GM12891 (cell line): ENCODE data around the gene SPATS1.

Experiments used
- DNase-seq: peaks from one replicate; pipeline ENCODE4 v3.0.0; 2011; ENCODE audit warnings: low spot score; ENCODE audit not compliant: insufficient read length
- FAIRE-seq: peaks from 2 replicates; lab custom pipeline; 2011; peaks lifted over from hg19 to GRCh38; lab: Jason Lieb, UNC
- PAX5 ChIP-seq: IDR thresholded peaks from 2 replicates; pipeline ENCODE4 v1.6.1; 2011; ENCODE audit warnings: low read length, moderate library complexity, mild to moderate bottlenecking; ENCODE audit not compliant: insufficient read depth, severe bottlenecking
- POLR2A ChIP-seq: IDR thresholded peaks from 2 replicates; pipeline ENCODE4 v1.6.1; 2011; ENCODE audit warnings: low read depth, low read length, control low read depth
- POLR2AphosphoS5 ChIP-seq: IDR thresholded peaks from 2 replicates; pipeline ENCODE4 v1.6.1; 2011; ENCODE audit warnings: low read depth, low read length, control low read depth
- POU2F2 ChIP-seq: IDR thresholded peaks from 2 replicates; pipeline ENCODE4 v1.6.1; 2011; ENCODE audit warnings: low read depth, mild to moderate bottlenecking, control low read depth, low read length, moderate library complexity
- SPI1 ChIP-seq: IDR thresholded peaks from 2 replicates; pipeline ENCODE4 v1.6.1; 2011; ENCODE audit warnings: low read depth, low read length, control low read depth
- TAF1 ChIP-seq: IDR thresholded peaks from 2 replicates; pipeline ENCODE4 v1.6.1; 2011; ENCODE audit warnings: low read depth, low read length, control low read depth

SPATS1 gene

DNA sequence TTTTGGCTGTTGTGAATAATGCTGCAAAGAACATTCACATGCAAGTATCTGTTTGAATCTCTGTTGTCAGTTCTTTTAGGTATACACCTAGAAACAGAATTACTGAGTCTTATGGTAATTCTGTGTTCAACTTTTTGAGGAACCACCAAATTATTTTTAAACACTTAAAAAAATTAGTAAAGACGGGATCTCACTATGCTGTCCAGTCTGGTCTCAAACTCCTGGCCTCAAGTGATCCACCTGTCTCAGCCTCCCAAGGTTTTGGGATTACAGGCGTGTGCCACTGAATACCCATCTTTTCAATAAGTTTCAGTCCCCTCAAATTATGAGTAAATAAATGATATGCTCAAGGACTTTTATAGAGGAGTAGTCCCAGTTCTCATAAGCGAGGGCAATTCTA, 17.5 kb downstream of the SPATS1 start:
- DNase-seq (no peak), FAIRE-seq (no peak)
- TF ChIP-seq POU2F2 (no peak), POLR2A (no peak), POLR2AphosphoS5 (no peak), SPI1 (no peak), TAF1 (no peak), PAX5 (no peak)

DNA sequence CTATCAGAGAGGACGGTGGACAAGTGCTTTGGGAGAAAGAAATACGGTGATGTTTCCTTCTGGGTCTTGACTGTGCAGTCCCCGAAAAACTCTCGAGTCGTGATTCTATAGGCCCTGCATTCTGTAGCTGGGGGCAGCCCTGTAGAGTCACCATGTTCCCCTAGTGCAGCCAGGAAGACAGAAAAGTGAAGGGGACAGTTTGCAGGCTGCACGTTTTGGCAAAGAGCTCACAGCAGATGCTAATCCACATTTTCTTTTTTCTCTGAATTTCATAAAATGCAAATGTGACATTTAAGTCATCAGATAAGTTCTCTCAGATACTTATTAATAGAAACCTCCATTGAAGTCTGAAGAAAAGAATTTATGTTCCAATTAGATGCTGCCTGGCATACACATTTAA, 19.5 kb downstream of the SPATS1 start:
- no peak for DNase-seq
- FAIRE-seq, result no peak
- no peak for TF ChIP-seq PAX5
- TF ChIP-seq POLR2AphosphoS5, result no peak
- no peak for TF ChIP-seq POU2F2
- no peak for TF ChIP-seq TAF1
- TF ChIP-seq POLR2A, result no peak
- TF ChIP-seq SPI1, result no peak

DNA sequence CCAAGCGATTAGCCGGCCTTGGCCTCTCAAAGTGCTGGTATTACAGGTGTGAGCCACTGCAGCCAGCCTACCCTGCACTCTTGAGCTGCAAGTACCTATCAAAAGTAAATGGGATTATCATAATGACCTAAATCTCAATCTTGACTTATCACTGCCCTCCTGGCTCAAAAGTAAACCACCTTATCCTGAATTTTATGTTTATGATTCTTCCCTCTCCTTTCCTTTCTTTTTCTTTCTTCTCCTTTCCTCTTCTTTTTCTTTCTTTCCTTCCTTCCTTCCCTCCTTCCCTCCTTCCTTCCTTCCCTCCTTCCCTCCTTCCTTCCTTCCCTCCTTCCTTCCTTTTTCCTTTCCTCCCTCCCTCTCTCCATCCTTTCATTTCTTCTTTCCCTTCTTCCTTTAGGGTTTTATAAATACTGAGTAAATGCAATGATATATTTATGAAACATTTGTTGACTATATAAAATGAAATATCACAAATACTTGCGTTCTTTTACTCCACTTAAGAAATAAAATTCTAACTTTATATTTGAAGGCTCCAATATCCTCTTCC, 21.0 kb downstream of the SPATS1 start:
- TF ChIP-seq TAF1 (no peak), POLR2A (no peak), PAX5 (no peak), POLR2AphosphoS5 (no peak), SPI1 (no peak), POU2F2 (no peak)
- no peak for FAIRE-seq
- DNase-seq, result no peak

DNA sequence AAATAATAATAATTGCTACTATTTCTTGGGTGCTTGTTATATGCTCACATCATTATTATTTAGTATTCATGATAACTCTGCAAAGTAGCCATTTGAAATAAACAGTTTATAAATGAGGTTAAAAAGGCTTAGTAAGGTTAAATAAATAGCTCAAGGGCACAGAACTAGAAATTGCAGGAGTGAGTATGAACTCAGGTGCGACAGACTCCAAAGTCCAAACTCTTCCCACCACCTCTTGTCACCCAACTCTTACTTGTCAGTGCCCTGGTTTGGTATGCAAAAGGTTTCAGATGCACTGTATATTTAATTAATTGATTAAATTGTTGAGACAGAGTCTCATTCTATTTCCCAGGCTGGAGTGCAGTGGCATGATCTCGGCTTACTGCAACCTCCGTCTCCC, 24.3 kb downstream of the SPATS1 start:
- TF ChIP-seq SPI1 (no peak), POLR2A (no peak), PAX5 (no peak)
- DNase-seq (no peak), FAIRE-seq (no peak)

DNA sequence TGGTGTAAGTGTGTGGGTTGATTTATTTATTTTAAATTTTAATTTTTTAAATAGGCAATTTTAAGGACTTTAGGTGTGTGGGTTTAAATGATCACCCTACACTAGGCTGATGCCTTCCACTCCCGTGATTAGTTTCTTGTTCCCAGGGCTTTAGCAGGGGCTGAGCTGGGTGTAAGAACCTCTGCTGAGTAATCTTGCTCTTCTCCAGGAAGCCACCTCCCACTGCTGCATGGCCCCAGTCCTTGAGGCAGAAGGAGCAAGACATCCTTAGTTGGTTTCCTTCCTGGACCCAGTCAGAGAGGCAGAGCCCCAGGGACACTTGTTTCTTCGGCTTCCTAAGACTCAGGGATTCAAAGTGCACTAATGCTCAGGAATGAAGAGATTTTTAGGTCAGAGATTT, 25.2 kb downstream of the SPATS1 start:
- FAIRE-seq (no peak), DNase-seq (no peak)
- TF ChIP-seq POLR2AphosphoS5 (no peak), PAX5 (no peak), SPI1 (no peak), POLR2A (no peak), POU2F2 (no peak), TAF1 (no peak)

DNA sequence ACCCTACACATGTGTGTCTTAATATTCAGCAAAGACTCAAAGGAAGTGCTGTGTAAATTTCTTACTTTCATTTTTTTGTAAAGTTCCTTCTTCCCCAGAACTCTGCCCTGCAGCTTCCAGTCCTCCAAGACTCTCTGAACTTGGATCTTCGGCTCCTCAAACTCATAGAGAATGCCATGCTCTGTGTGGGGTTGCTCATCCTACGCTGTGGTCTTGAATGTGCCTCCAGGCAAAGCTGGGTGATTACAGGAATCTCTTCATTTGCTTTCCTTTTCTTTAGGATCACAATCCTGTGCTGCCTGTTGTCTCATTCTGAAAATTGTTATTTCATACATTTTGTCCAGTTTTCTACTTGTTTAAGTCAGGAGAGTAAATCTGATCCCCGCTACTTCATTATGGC, 30.6 kb downstream of the SPATS1 start:
- TF ChIP-seq POU2F2 (no peak), POLR2A (no peak), SPI1 (no peak), TAF1 (no peak), PAX5 (no peak), POLR2AphosphoS5 (no peak)
- DNase-seq (no peak), FAIRE-seq (no peak)

DNA sequence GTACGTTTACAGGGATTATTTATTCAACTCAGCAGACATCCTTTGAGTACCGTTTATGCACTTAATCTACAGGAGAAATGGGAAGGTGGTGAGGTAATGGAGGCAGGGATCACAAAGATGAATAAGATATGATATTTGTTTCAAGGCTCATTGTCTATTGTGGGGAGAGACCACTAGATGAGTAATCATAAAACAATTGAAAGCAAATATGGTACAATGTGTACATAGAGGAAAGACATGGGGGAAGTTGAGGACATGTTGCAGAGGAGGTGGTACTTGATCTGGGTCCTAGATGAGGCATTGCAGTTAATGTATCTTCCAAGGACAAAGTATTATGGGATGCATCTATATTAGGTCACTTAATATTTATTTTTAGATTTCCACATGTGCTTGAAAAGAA, 31.3 kb downstream of the SPATS1 start:
- FAIRE-seq (no peak), DNase-seq (no peak)
- no peak for TF ChIP-seq POLR2AphosphoS5
- no peak for TF ChIP-seq POU2F2
- no peak for TF ChIP-seq SPI1
- no peak for TF ChIP-seq PAX5

DNA sequence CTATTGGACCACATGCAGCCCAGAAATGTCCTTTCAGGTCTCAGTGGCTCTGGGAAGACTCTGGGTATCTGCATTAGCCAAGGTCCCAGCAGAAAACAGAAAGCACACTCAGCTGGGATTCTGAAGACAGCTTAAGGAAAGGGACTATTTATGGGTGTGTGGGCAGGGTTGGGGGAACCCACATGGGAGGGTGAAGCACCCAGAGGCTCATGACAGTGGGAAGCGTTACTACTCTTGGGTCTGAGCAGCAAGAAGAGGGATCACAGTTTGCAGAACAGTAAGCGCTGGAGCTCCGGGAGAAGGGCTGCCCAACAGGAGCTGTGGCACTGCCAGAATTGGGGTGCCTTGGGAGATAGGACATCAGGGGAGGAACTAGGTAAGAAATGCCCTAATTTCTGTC, 32.6 kb downstream of the SPATS1 start:
- no peak for DNase-seq
- FAIRE-seq, result no peak
- TF ChIP-seq POU2F2, result no peak
- no peak for TF ChIP-seq POLR2AphosphoS5
- no peak for TF ChIP-seq POLR2A
- no peak for TF ChIP-seq SPI1
- no peak for TF ChIP-seq PAX5
- no peak for TF ChIP-seq TAF1

DNA sequence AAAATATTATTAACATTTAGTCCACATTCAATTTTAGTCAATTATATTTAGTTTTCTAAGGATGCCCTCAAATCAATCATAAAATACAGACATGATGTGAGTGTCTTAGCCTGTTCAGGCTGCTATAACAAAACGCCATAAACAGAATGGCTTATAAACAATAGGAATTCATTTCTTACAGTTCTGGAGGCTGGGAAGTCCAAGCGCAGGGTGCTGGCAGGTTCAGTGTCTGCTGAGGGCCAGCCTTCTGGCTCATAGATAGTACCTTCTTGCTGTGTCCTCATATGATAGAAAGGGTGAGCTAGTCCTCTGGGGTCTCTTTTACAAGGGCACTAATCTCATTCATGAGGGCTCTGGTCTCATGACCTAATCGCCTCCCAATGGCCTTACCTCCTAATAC, 35.0 kb downstream of the SPATS1 start:
- DNase-seq (no peak), FAIRE-seq (no peak)
- no peak for TF ChIP-seq POLR2A
- no peak for TF ChIP-seq POU2F2
- no peak for TF ChIP-seq POLR2AphosphoS5
- TF ChIP-seq PAX5, result no peak
- no peak for TF ChIP-seq TAF1
- TF ChIP-seq SPI1, result no peak

DNA sequence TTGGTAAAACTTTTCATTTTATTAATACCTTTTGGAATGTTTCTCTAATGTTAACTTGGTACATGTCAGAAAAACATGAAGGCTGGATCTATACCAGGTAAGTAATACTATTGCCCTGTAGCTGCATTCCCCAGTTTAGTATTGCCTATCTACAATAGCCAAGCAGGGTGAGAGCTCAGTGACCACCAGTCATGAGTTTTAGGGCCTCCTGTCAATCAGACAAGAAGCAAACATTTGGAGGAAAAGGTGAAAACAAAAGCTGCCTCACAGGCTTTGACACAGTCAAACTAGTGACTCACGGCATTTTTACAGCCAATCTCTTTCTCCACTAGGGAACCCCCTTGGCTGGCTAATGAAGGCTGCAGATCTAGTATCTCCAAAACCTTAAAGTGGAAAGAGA, 35.5 kb downstream of the SPATS1 start:
- DNase-seq (no peak), FAIRE-seq (no peak)
- no peak for TF ChIP-seq POLR2A
- no peak for TF ChIP-seq TAF1
- no peak for TF ChIP-seq POU2F2
- no peak for TF ChIP-seq SPI1
- TF ChIP-seq POLR2AphosphoS5, result no peak
- TF ChIP-seq PAX5, result no peak

DNA sequence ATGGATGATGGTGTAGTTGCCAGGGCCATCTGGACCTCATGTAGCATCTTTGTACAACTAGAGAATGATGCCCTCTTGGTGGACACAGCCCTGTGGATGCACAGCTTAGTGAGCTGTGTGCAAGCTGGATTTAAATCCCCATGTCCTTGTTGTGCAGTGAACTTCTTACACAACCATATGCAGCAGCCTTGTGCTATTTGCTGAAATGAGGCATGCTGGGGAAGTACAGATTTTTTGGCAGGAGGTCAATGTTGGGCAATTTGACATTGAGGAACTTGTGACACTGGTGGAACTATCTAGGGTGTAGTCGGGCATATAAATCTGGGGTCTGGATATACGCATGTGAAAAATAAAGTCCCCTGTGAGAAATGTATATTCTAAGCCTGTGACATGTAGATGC, 39.3 kb downstream of the SPATS1 start:
- no peak for FAIRE-seq

More for the DNA sequence above, 39.3 kb downstream of the SPATS1 start:
- TF ChIP-seq SPI1, result no peak
- no peak for TF ChIP-seq POLR2A
- no peak for DNase-seq
